HL-60 (cell line): ENCODE results near the gene RNU5D-1.

Experiments used
- GABPA ChIP-seq: IDR thresholded peaks from 2 replicates; pipeline ENCODE4 v1.6.1; 2012; ENCODE audit warnings: low read depth
- POLR2AphosphoS5 ChIP-seq: IDR thresholded peaks from 2 replicates; pipeline ENCODE4 v1.6.1; 2012; ENCODE audit warnings: low read depth
- SPI1 ChIP-seq: IDR thresholded peaks from 2 replicates; pipeline ENCODE4 v1.6.1; 2012; ENCODE audit warnings: low read depth, mild to moderate bottlenecking, borderline replicate concordance
- TF ChIP-seq, protein P1 (sequence below): IDR thresholded peaks from one replicate; pipeline ENCODE4 v1.5.1; 2011; ENCODE audit warnings: low read length, control low read depth, inconsistent platforms; ENCODE audit not compliant: insufficient read depth
- TF ChIP-seq, protein P2 (sequence below): IDR thresholded peaks from 2 replicates; pipeline ENCODE4 v1.6.1; 2012; ENCODE audit warnings: low read depth; ENCODE audit not compliant: insufficient replicate concordance

DNA sequence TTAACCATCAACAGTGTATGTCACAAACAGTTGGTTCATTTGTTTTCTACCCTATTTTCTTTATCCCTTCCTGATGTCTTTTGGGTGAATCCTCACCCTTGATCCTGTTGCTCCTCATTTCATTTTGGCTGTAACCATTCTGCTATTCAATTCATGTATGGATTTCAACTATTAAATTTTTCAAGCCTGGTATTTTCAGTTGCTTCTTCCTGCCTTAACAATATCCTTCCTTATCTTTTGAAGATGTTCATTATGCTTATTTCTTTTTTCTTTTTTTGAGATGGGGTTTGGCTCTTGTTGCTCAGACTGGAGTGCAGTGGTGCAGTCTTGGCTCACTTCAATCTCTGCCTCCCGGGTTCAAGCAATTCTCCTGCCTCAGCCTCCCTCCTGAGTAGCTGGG lies 2.8 kb upstream of the RNU5D-1 start:
- TF ChIP-seq, protein P1, sequence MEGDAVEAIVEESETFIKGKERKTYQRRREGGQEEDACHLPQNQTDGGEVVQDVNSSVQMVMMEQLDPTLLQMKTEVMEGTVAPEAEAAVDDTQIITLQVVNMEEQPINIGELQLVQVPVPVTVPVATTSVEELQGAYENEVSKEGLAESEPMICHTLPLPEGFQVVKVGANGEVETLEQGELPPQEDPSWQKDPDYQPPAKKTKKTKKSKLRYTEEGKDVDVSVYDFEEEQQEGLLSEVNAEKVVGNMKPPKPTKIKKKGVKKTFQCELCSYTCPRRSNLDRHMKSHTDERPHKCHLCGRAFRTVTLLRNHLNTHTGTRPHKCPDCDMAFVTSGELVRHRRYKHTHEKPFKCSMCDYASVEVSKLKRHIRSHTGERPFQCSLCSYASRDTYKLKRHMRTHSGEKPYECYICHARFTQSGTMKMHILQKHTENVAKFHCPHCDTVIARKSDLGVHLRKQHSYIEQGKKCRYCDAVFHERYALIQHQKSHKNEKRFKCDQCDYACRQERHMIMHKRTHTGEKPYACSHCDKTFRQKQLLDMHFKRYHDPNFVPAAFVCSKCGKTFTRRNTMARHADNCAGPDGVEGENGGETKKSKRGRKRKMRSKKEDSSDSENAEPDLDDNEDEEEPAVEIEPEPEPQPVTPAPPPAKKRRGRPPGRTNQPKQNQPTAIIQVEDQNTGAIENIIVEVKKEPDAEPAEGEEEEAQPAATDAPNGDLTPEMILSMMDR: no peak
- TF ChIP-seq, protein P2, sequence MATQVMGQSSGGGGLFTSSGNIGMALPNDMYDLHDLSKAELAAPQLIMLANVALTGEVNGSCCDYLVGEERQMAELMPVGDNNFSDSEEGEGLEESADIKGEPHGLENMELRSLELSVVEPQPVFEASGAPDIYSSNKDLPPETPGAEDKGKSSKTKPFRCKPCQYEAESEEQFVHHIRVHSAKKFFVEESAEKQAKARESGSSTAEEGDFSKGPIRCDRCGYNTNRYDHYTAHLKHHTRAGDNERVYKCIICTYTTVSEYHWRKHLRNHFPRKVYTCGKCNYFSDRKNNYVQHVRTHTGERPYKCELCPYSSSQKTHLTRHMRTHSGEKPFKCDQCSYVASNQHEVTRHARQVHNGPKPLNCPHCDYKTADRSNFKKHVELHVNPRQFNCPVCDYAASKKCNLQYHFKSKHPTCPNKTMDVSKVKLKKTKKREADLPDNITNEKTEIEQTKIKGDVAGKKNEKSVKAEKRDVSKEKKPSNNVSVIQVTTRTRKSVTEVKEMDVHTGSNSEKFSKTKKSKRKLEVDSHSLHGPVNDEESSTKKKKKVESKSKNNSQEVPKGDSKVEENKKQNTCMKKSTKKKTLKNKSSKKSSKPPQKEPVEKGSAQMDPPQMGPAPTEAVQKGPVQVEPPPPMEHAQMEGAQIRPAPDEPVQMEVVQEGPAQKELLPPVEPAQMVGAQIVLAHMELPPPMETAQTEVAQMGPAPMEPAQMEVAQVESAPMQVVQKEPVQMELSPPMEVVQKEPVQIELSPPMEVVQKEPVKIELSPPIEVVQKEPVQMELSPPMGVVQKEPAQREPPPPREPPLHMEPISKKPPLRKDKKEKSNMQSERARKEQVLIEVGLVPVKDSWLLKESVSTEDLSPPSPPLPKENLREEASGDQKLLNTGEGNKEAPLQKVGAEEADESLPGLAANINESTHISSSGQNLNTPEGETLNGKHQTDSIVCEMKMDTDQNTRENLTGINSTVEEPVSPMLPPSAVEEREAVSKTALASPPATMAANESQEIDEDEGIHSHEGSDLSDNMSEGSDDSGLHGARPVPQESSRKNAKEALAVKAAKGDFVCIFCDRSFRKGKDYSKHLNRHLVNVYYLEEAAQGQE: no peak
- TF ChIP-seq SPI1 (no peak), POLR2AphosphoS5 (no peak), GABPA (no peak)
